ENCODE results near the gene TMPRSS11F.
"Not testable (repeated sequence)": the region's sequence is repeated elsewhere in the genome, so short reads cannot be mapped to it uniquely, and the experiment has no call there.

The TMPRSS11F gene

DNA sequence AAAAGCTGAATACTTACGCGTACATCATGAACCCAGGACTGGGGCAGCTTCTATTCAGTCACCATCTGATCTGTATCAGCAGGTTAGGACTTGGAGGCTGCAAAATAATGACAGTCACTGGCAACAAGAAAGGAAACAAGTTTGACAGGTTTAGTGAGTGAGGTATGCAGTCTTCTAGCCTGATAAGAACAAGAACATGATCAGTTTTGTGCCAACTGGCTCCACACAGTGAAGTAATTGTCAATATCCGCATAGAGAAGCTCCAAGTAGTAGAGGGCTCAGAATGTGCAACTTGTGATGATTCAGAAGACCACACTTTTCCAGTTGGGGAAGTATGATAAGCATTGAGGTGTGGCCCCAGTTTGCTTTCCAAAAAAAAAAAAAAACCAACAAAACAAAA lies at the start of gene TMPRSS11F:
Gene TMPRSS11F, minus strand, starts transcription at position 77 of the 400 bp plus-strand sequence. Its CDS starts 49 bp downstream, at position 28.
- DNase-seq (ENCODE audit: low read depth), result no peak

DNA sequence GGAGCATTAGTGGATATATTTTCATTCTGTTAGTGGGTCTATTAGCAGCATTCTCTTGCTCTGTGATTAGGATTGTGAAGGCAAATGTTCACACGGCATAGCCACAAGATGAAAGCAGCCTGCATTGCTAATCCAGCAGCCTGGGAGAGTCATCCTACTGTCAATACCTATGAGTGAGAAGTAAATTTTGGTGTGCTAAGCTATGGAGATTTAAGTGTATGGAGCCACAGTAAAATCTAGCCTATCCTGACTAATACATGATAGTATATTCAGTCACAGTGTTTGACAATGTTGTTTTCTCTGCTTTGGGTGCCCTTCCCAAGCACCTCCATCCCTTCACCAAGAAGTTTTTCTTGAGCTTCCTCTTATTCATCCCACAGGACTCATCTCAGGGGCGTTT lies 47.2 kb upstream of the TMPRSS11F start:
- no peak for DNase-seq (ENCODE audit: low read depth)

DNA sequence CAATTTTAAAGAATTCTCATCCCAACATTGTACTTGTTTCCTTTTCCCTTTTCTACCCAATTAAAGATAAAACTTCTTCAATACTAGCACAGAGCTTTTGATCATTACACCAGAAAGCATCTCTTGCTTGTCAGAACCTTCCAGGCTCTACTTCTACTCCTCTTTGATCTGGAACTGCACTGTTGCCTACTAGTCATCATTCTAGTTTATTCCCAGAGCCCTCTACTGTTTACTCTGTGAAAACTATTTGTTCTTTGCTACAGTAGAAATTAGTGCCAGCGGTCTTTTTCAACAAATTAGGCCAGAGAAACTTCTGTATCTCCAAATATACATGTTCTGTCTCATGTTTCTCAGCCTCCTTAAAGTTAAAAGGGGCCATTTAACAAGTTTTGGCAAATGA lies 46.8 kb upstream of the TMPRSS11F start:
- DNase-seq (ENCODE audit: low read depth), result no peak

DNA sequence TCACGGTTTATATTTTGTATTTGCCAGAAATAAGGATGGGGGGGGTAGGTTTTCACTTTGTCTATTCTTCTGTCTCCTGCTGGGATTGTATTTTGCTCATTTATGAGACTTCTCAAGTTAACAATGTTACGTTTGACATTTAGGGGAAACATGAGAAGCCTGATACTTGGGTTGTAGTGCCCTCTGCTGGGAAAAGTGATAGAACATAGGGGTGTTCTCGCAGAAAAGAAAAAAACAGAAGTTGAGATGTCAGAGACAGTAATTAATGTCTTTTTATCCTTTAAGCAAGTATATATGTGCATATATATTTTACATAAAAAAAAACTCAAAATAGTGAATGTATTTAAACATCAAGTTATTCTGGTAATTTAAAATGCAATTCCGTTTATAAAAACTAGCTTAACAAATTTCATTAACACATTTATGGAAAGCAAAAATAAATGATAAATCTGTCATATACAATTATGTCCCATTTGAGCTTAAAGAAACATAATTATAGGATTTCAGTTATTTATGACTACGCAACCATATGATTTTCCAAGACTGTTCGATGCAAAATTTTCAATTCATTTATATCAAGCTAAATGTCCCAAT lies 46.0 kb upstream of the TMPRSS11F start:
- no peak for DNase-seq (ENCODE audit: low read depth)

DNA sequence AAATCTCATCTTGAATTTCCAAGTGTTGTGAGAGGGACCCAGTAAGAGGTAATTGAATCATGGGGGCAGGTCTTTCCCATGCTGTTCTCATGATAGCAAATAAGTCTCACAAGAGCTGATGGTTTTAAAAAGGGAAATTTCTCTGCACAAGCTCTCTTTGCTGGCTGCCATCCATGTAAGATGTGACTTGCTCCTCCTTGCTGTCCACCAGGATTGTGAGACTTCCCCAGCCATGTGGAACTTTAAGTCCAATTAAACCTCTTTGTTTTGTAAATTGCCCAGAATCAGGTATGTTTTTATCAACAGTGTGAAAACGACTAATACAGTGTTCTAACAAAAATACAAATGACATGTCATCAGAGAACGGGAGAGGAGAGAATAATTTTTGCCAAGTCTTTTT lies 44.7 kb upstream of the TMPRSS11F start:
- DNase-seq (ENCODE audit: low read depth), result not testable (repeated sequence)

DNA sequence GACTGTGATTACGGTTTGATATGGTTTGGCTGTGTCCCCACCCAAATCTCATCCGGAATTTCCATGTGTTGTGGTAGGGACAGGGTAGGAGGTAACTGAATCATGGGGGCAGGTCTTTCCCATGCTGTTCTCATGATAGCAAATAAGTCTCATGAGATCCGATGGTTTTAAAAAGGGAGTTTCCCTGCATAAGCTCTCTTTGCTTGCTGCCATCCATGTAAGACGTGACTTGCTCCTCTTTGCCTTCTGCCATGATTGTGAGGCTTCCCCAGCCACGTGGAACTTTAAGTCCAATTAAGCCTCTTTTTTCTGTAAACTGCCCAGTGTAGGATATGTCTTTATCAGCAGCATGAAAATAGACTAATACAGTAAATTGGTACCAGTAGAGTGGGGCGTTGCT lies 42.5 kb upstream of the TMPRSS11F start:
- DNase-seq (ENCODE audit: low read depth), result not testable (repeated sequence)

DNA sequence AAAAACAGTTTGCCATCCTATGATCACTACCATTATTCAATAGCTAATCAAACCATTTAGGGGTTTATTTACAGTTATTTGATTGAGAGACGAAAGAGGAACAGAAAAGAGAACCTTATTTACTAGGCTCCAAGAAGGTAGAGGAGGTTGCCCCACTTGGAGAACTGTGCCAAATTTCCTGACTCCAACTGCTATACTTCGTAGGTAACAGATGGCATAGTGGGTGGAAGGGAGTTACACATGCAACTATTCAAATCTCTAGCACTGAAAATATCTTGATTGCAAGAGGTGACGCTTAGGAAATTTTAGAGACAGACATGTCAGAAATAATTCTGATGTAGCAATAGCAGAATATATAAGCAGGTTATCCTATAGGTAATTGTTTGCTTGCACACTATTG lies 38.0 kb upstream of the TMPRSS11F start:
- no peak for DNase-seq (ENCODE audit: low read depth)

DNA sequence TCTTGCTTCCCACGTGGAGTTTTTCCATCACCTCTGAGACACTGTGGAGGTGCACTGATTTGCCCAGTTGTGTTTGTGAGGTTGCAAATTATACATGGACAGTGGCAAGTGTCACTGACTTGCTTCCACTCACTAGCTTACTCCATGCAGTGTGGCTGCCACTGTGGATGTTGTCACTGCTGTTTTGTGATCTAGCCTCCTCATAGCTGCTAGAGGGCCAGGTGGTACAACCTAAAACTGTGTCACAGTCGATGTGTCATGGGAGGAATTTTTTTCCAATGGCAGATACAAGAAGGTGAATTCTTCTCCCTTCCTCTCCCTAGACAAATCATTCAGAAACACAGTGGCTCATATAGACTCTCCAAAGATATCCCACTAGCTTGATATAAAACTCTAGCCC lies 37.5 kb upstream of the TMPRSS11F start:
- no peak for DNase-seq (ENCODE audit: low read depth)

DNA sequence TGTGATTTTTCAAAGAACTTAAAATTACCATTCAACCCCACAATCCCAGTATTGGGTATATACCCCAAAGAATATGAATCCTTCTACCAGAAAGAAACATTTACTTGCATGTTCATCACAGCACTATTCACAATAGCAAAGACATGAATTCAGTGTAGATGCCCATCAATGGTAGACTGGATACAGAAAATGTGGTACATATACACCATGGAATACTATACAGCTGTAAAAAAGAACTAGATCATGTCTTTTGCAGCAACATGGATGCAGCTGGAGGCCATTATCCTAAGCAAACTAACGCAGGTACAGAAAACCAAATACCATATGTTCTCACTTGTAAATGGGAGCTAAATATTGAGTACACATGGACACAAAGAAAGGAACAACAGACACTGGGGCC lies 34.1 kb upstream of the TMPRSS11F start:
- DNase-seq (ENCODE audit: low read depth), result no peak

DNA sequence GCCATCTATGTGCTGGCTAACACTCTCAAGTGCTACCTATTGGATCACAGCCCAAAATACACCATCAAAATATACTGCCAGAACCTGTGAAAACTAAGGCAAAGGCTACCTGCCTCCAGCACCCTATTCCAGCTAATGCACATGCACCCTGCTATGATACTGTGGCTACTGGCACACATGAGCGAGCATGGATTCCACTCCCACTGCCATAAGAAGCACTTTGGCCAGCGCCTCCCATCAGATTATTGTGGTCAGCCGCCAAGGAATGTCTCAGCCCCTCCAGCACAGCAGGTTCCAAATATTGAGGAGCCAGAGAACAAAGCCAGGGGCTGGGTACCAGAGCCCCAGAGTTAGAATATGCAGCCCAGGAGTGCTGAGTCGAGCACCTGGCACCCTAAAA lies 32.5 kb upstream of the TMPRSS11F start:
- DNase-seq (ENCODE audit: low read depth), result no peak

DNA sequence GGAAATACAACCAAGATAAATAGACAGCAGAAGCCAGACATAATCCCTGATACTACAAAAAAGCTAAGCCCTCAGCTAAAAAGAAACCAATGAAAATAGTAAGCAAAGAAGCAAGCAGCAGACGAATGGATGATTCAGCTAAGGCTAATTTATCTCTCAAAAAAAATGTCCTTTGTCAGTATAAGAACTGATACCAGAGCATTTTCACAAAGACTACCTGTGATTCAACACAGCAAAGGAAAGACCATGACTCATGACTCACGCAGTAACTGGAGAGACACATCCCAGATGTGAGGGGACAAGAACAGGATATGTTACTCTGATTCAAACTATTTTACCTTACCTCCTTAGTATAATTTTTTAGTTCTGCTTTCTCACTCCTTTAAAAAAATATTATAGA lies 22.7 kb upstream of the TMPRSS11F start:
- no peak for DNase-seq (ENCODE audit: low read depth)

DNA sequence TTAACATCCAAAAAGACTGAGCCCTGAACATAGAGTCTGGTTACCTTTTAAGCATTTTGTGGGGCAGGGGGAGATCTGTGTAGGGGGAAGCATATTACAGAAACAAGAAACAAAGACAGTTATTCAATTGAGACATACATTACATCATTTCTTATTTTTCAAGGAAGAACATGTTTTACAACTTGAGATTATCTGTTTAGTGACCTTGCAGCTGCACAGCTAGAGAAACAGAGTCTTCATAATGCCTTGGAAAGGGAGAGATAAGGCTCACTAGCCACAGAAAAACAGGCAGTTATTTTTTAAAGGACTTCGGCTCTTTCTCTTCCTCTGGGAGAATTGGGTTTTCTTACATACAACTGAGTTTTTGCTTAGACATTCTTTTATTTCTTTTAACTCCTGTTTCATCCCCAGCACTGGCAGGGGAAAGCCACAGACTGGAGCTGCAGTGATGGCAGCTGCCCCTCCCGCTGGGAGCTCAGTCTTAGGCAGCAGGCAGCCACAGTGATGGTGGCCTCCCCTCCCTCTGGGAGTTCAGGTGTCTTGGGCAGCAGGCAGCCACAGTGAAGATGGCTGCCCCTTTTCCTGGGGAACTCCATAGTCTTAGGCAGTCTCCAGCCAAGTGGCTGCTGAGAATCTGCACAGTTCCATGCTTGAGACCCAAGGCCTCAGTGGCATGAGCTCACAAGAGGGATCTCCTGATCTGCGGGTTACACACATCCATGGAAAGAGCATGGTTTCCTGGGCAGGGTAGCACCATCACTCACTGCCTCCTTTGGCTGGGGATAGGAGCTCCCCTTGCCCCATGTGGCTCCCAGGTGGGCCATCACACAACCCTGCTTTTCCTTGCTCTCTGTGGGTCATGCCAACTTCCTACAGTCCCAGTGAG lies 19.4 kb upstream of the TMPRSS11F start:
- DNase-seq (ENCODE audit: low read depth), result no peak

DNA sequence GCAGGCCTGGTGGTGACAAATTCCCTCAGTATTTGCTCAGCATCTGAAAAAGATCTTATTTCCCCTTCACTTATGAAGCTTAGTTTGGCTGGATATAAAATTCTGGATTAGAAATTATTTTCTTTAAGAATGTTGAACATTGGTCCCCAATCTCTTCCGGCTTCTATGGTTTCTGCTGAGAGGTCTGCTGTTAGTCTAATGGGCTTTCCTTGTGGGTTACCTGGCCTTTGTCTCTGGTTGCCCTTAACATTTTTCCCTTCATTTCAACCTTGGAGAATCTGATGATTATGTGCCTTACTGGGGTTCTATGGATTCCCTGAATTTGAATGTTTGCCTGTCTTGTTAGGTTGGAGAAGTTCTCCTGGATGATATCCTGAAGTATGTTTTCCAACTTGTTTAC lies 17.4 kb upstream of the TMPRSS11F start:
- no peak for DNase-seq (ENCODE audit: low read depth)

DNA sequence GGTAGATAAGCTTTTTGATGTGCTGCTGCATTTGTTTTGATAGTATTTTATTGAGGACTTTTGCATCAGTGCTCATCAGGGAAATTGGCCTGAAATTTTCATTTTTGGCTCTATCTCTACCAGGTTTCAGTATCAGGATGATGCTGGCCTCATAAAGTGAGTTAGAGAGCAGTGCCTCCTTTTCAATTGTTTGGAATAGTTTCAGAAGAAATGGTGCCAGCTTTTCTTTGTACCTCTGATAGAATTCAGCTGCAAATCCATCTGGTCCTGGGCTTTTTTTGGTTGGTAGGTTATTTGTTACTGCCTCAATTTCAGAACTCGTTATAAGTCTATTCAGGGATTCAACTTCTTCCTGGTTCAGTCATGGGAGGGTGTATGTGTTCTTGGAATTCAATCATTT lies 15.6 kb upstream of the TMPRSS11F start:
- DNase-seq (ENCODE audit: low read depth), result no peak

DNA sequence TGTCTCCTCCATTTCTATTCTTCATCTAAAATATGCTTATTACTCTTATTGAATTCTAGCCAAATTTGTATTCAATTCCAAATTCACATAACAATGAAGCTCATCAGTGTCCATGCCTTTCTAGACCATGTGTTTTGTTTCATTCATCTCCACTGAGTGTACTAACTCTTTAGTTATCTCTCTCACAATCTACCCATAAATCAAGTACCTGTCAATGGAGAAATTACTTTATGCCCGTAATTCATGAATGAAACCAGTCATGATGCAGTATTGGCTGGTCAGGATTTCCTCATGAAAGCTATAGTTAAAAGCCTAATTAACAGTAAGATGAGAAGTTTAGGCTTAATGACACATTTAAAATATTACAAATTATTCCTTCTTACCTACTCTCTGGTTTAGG lies 12.2 kb upstream of the TMPRSS11F start:
- no peak for DNase-seq (ENCODE audit: low read depth)

DNA sequence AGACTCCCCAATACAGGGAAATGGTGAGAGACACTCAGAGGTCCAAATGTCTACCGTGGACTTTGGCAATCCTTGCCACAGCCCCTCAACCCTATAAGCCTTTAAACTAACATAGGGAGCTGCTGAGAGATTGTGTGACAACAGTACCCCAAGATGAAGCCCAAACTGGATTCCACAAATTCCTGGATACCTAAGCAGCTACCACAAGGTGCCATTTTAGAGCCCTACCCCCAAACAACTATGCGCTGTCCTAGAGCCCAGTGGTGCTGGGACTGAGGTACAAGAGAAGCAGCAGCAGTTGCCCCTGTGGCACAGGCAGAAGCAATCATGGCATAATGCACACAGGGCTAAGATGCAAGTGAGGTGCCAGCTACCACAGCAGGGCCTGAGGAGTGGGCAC lies 2.7 kb upstream of the TMPRSS11F start:
- DNase-seq (ENCODE audit: low read depth), result no peak

DNA sequence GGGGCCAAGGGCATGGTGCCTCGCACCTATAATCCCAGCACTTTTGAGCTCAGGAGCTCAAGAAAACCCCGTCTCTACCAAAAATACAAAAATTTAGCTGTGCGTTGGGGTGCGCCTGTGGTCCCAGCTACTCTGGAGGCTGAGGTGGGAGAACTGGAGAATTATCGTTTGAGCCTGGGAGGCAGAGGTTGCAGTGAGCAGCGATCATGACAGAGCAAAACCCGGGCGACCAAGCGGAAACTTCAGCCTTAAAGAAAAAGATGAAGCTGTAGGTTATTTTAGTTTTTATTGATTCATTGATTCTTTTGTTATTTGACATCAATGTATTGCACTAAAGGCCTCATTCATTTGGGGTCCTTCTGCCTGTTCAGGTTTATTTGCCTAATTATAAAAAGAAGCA lies 5.4 kb downstream of the TMPRSS11F start:
- DNase-seq (ENCODE audit: low read depth), result no peak

DNA sequence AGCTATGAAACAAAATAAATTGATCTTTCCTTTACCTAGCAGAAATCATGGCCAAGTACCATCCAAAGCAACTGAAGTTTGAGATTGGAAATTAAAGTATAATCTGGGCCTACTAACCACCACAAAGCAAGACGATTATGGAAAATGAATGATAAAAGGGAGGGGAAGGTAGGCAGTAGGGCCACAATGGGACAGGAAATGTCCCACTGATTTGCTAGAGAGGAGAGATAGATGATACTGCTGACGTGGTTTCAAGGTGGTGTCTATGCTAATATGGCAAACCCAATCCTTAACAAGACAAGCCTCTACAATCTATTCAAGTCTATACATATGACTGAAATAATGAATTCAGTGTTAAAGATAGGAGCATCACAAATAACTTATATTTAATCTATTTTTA lies 6.1 kb downstream of the TMPRSS11F start:
- DNase-seq (ENCODE audit: low read depth), result no peak

DNA sequence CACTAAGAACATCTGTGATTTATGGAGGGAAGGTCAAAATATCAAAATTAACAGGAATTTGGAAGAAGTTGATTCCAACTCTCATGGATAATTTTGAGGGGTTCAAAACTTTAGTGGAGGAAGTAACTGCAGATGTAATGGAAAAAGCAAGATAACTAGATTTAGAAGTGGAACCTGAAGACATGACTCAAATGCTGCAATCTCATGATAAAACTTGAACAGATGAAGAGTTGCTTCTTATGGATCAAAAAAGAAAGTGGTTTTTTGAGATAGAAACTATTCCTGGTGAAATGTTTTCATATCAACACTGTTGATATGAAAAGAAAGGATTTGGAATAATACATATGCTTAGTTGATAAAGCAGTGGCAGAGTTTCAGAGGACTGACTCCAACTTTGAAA lies 9.7 kb downstream of the TMPRSS11F start:
- DNase-seq (ENCODE audit: low read depth), result no peak

DNA sequence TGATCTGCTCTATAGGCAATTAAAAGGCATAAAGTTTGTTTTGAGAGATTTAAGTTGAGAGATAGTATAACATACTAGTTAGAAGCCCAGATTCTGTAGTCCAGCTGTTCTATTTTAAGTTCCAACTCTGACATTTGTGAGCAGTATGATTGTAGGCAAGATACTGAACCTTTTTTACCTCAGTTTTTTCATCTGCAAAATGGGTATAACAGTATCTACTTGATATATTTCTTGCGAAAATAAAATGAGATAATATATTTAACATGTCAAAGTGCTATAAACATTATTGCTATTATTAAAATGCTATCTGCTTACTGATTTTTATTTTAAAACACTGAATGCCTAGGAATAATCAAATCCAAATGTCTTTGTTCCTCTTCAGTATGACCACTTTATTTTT lies 19.2 kb downstream of the TMPRSS11F start:
- DNase-seq (ENCODE audit: low read depth), result no peak

DNA sequence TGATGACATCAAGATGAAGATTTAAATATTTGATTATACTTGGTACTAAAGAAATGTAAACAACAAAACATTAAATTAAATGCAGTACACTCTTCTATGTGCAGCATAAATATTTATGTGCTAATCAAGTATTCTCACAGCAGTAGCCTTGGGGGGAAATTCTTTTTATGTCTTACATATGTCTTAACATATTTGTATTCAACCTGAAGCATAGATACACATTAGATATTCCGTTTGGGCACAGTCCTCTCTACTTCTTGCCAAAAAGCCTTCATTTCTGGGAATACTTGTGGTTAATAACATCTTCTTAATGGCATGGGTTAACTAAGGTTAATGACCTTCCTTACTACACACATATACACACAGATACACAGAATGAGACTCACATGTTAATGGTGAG lies 19.8 kb downstream of the TMPRSS11F start:
- DNase-seq (ENCODE audit: low read depth), result no peak

DNA sequence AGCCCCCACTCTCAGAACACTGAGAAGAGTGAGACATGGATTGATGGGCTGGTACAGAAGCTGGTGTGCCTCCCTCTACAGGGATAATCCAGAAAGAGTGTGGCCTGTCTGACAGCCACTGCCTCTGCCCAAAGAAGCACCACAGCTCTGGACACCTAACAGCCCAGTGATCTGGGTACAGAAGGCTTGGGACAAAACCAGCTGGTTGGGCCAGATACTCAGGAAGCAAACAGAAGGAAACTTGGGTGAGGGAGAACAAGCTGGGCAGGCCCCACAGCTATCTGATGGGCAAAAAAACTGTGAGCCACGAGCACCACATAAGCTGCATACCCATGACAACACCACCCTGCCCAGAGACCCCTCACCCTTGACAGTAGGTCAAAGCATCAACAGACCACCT lies 46.9 kb downstream of the TMPRSS11F start:
- no peak for DNase-seq (ENCODE audit: low read depth)

DNA sequence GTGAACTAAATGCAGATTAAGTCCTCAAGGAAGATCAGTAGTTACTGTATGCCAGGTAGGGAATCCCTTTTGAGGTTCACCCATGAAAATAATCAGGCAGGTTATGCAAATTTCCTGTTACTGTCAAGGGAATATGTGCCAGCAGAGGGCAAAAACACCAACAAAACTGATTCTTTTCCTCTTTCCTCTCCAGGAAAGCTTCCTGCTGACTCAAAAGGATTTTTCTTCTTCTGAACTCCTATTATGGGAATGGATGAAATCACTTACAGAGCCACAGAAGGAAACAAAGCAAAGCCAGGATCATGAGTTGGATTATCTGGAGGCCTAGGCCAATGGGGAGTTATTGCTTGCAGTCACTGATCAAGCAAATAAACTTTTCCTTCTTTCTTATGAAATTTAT lies 49.7 kb downstream of the TMPRSS11F start:
- DNase-seq (ENCODE audit: low read depth), result no peak

DNA sequence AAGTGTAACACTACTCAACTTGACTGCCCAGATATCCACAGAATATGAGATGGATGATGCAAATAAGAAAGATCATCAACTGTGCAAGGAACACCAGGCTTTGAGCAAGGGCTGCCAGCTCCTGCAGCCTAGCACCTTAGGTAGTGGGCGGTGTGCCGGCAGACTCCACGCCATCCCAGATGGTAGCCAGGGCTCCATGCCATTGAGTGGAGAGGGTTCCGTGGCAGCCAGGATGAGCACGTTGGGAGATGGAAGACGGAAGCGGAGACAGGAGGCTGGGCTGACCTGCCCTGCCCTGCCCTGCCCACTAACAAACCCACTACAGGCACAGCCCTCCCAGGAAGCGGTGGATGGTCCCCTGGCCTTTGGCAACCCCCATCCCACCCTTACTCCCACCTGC lies 51.9 kb downstream of the TMPRSS11F start:
- no peak for DNase-seq (ENCODE audit: low read depth)
